Measurements from ENCODE around the gene CGNL1.

The CGNL1 gene

DNA sequence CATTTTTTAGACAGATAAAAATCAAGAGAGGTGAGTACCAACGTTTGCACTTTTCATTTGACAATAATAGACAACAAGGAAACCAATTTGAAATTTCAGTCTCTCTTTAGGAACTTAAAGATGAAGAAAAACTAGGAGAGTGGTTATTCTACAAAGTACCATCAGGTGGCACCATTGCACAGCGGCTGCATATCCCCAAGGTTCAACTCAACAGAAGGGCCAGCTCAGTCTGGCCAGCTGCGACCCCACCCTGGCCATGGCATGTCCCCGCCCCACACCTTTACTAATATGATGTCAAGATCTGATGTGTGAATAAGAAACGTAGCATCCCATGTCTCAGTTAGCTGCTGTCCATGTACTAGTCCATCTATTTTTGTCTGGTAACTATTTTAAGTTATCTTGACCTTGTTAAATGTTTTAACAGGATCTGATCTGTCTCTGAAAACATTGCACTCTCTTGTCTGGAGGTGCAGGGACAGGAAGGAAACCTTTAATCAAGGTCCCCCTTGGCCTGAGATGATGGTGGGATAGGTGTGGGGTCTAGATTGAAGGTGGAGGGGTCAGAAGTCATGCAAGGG, 35.5 kb upstream of the CGNL1 start:
- DNase-seq (ENCODE audit: low read depth) = peak; percentile 37
- TF ChIP-seq, protein P1, sequence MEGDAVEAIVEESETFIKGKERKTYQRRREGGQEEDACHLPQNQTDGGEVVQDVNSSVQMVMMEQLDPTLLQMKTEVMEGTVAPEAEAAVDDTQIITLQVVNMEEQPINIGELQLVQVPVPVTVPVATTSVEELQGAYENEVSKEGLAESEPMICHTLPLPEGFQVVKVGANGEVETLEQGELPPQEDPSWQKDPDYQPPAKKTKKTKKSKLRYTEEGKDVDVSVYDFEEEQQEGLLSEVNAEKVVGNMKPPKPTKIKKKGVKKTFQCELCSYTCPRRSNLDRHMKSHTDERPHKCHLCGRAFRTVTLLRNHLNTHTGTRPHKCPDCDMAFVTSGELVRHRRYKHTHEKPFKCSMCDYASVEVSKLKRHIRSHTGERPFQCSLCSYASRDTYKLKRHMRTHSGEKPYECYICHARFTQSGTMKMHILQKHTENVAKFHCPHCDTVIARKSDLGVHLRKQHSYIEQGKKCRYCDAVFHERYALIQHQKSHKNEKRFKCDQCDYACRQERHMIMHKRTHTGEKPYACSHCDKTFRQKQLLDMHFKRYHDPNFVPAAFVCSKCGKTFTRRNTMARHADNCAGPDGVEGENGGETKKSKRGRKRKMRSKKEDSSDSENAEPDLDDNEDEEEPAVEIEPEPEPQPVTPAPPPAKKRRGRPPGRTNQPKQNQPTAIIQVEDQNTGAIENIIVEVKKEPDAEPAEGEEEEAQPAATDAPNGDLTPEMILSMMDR (IDR thresholded peaks at IDR 0.05; ENCODE audit: control insufficient read depth, extremely low read depth, insufficient read depth) = peak; percentile 82
- H3K4me3 ChIP-seq (ENCODE audit: low read depth, low read length) = no peak overlapping the region

DNA sequence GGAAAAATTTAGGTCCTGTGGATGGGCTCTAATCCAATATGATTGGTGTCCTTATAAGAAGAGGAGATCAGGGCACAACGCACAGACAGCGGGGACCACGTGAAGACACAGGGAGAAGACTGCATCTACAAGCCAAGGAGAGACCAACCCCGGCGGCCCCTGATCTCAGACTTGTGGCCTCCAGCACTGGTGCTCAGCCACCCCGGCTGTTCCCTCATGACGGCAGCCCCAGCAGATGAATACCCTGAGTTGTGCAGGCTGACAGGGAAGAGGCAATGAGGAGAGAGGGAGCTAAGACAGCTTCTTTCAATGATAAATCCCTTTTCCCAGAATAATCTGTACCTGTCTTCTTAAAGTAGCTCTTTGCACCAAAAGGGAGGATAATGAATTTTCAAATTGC, 33.3 kb upstream of the CGNL1 start:
- no peak overlapping the region for H3K4me3 ChIP-seq (ENCODE audit: low read depth, low read length)
- DNase-seq (ENCODE audit: low read depth) = no peak
- TF ChIP-seq, protein P1 (IDR thresholded peaks at IDR 0.05; ENCODE audit: control insufficient read depth, extremely low read depth, insufficient read depth) = no peak

DNA sequence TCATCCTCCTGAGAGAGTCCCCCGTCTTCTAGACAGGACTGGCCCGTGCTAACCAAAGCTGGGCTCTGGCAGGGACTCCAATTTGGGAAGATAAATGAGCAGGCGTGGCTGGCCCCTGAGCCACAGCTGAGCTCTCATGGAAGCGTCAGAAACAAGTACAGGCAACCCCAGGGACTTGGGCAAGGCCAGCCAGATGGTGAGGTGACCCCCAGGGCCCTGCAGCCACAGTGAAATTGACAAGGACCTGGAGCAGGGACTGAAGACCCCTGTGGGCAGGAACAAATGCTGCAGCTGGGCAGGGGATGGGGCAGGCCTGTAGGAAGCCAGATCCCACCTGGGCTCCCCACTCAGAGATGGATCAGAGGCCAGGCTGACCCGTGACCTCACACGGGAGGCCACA, 32.8 kb upstream of the CGNL1 start:
- DNase-seq (ENCODE audit: low read depth) = no peak
- no peak overlapping the region for H3K4me3 ChIP-seq (ENCODE audit: low read depth, low read length)
- TF ChIP-seq, protein P1 (IDR thresholded peaks at IDR 0.05; ENCODE audit: control insufficient read depth, extremely low read depth, insufficient read depth) = no peak

DNA sequence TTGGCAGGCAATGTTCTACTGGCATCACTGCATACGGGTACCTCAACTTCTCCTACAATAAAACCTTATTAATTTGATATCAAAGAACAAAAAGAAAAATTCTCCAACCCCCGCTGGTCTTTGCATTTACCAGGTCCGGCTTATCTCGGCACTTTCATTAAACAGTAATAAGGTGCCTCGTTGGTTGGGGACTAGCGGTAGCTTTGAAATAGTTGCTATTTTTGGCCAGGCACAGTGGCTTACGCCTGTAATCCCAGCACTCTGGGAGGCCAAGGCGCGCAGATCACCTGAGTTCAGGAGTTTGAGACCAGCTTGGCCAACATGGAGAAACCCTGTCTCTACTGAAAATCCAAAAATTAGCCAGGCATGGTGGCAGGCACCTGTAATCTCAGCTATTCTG, 32.0 kb upstream of the CGNL1 start:
- TF ChIP-seq, protein P1 (IDR thresholded peaks at IDR 0.05; ENCODE audit: control insufficient read depth, extremely low read depth, insufficient read depth) = no peak
- no peak overlapping the region for H3K4me3 ChIP-seq (ENCODE audit: low read depth, low read length)
- DNase-seq (ENCODE audit: low read depth) = no peak

DNA sequence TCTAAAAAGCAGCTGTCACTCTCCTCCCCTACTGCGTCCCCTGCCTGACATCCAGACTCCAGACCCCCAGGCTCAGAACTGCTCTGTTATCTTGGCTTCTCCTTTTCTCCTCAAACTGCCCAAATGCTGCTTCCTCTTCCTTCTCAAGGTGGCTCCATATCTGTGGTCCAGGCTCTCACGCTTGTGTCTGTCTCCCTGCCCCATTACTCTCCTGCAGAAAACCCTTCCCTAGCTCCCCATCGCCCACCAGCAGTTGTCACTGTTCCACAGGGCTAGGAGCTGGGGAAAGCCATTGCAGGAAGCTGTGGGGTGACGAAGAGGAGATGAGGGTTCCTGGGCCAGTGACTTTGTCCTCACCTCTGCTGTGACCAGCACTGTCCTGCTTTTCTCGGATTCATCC, 30.7 kb upstream of the CGNL1 start:
- TF ChIP-seq, protein P1 (IDR thresholded peaks at IDR 0.05; ENCODE audit: control insufficient read depth, extremely low read depth, insufficient read depth) = peak; percentile 25; the same call in 1 of the 2 replicates
- no peak overlapping the region for H3K4me3 ChIP-seq (ENCODE audit: low read depth, low read length)
- DNase-seq (ENCODE audit: low read depth) = no peak

DNA sequence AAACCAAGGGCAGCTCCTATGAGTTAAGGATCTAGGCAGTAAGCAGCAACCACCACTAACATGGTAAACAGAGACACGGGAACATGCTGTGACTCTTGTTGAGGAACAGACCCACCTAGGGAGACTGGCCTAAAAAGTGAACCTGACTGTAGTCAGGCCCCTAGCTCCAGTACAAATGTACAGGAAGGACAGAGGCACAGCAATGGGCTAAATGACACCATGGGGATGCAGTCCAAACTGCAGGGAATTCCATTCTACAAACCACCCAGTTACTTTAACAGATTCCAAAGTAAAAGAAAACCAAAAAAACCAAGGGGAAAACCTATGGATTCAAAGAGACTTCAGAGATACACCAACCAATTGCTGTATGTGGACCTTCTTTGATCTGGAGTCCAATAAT, 28.2 kb upstream of the CGNL1 start:
- no peak for DNase-seq (ENCODE audit: low read depth)
- TF ChIP-seq, protein P1 (IDR thresholded peaks at IDR 0.05; ENCODE audit: control insufficient read depth, extremely low read depth, insufficient read depth) = no peak
- H3K4me3 ChIP-seq (ENCODE audit: low read depth, low read length) = no peak overlapping the region
